Caki2 (cell line): Measurements from ENCODE around the gene SH3RF1. TPM values are rescaled to one million over a fixed set of nuclear protein-coding genes. Genes with fewer than 3 reads are reported as not detected.

ENCODE experiments used
- DNase-seq: peaks from one replicate; pipeline ENCODE4 v3.0.0-alpha.2; 2015; ENCODE audit warnings: low read depth
- in situ Hi-C: cut with HindIII; loops from 2 replicates; pipeline ENCODE4 v1.10.0; 2016; ENCODE audit warnings: low sequenced_read_pairs, low pct_unique_long_range_greater_than_20kb, mixed read lengths
- total RNA-seq: library from RNA; depleted of rRNA; stranded (reverse); fragments of >200 nt; shearing (Covaris generic); gene quantifications from 2 replicates; pipeline ENCODE4 v1.2.3, GENCODE V29; 2014; ENCODE audit warnings: low replicate concordance

Gene SH3RF1
- total RNA-seq, 1 experiment from 2014 or later, result 15.3 TPM

- in situ Hi-C loops, result no loop called here
- no peak for DNase-seq
These were observed 162.5 kb downstream of the SH3RF1 start for GRCh38 chr4:169108303-169108702.

- in situ Hi-C loops, result no loop called here
- no peak for DNase-seq
These were observed 163.2 kb downstream of the SH3RF1 start for GRCh38 chr4:169107528-169107927.

GRCh38 chr4:169106696-169107229 is 164.0 kb downstream of the SH3RF1 start:
- no peak for DNase-seq
- in situ Hi-C loops, result no loop called here

GRCh38 chr4:169105620-169106019 is 165.1 kb downstream of the SH3RF1 start:
- in situ Hi-C loops, result no loop called here
- no peak for DNase-seq

GRCh38 chr4:169103966-169104412 is 166.8 kb downstream of the SH3RF1 start:
- peak; percentile 46 for DNase-seq
- in situ Hi-C loops, result no loop called here

GRCh38 chr4:169102026-169102425 is 168.7 kb downstream of the SH3RF1 start:
- in situ Hi-C loops, result no loop called here
- no peak for DNase-seq

GRCh38 chr4:169100670-169101101 is 170.1 kb downstream of the SH3RF1 start:
- DNase-seq, result no peak
- in situ Hi-C loops, result no loop called here

GRCh38 chr4:169099771-169100180 is 171.0 kb downstream of the SH3RF1 start:
- in situ Hi-C loops, result no loop called here
- DNase-seq, result no peak

GRCh38 chr4:169098969-169099690 is 171.6 kb downstream of the SH3RF1 start:
- DNase-seq, result no peak
- in situ Hi-C loops, result no loop called here

GRCh38 chr4:169098532-169098931 is 172.2 kb downstream of the SH3RF1 start:
- no peak for DNase-seq

GRCh38 chr4:169098054-169098497 is 172.7 kb downstream of the SH3RF1 start:
- in situ Hi-C loops, result no loop called here
- no peak for DNase-seq

More at GRCh38 chr4:169098532-169098931, 172.2 kb downstream of the SH3RF1 start:
- in situ Hi-C loops, result no loop called here

- DNase-seq, result no peak
- in situ Hi-C loops, result no loop called here
These were observed 174.5 kb downstream of the SH3RF1 start for GRCh38 chr4:169096221-169096620.

- in situ Hi-C loops, result no loop called here
- no peak for DNase-seq
These were observed 176.0 kb downstream of the SH3RF1 start for GRCh38 chr4:169094656-169095231.

GRCh38 chr4:169092889-169093522 is 177.8 kb downstream of the SH3RF1 start:
- DNase-seq, result no peak
- in situ Hi-C loops, result no loop called here

GRCh38 chr4:169090484-169091215 is 180.1 kb downstream of the SH3RF1 start:
- DNase-seq, result no peak
- in situ Hi-C loops, result no loop called here

GRCh38 chr4:169089004-169089403 is 181.8 kb downstream of the SH3RF1 start:
- in situ Hi-C loops, result no loop called here
- DNase-seq, result peak; percentile 35

GRCh38 chr4:169084954-169085353 is 185.8 kb downstream of the SH3RF1 start:
- no peak for DNase-seq
- in situ Hi-C loops, result no loop called here

- in situ Hi-C loops, result no loop called here
- DNase-seq, result no peak
These were observed 189.8 kb downstream of the SH3RF1 start for GRCh38 chr4:169080981-169081380.
